ENCODE results near the gene CDK9.
"Not testable (repeated sequence)": the region's sequence is repeated elsewhere in the genome, so short reads cannot be mapped to it uniquely, and the experiment has no call there.

CDK9 gene

DNA sequence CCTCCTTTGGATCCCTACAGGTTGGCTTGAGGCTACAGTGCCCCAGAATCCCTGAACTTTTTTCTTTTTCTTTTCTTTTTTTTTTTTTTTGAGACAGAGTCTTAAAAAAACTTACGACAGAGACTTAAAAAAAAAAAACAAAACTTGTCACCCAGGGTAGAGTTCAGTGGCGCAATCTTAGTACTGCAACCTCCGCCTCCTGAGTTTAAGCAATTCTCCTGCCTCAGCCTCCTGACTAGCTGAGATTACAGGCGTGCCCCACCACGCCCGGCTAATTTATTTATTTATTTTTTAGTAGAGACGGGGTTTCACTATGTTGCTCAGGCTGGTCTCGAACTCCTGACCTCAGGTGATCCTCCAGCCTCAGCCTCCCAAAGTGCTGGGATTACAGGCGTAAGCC is 4.9 kb upstream of the CDK9 start:
- not testable (repeated sequence) for DNase-seq

DNA sequence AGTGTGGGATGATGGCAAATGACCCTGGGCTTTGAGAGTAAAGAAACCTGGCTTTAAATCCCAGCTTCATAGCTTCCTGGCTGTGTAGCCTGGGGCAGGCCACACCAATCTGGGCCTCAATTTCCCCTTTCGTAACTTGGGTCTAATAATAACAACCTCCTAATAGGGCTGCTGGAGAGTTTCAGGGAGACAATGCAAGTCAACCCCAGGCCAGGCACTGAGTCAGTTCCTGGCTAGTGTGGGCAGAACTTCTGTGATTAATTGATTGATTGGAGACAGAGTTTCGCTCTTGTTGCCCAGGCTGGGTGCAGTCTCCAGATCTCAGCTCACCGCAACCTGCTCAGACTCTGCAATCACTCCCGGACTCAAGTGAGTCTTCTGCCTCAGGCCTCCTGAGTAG is 4.0 kb upstream of the CDK9 start:
- DNase-seq: peak in 1 of 5 experiments; percentile 44

DNA sequence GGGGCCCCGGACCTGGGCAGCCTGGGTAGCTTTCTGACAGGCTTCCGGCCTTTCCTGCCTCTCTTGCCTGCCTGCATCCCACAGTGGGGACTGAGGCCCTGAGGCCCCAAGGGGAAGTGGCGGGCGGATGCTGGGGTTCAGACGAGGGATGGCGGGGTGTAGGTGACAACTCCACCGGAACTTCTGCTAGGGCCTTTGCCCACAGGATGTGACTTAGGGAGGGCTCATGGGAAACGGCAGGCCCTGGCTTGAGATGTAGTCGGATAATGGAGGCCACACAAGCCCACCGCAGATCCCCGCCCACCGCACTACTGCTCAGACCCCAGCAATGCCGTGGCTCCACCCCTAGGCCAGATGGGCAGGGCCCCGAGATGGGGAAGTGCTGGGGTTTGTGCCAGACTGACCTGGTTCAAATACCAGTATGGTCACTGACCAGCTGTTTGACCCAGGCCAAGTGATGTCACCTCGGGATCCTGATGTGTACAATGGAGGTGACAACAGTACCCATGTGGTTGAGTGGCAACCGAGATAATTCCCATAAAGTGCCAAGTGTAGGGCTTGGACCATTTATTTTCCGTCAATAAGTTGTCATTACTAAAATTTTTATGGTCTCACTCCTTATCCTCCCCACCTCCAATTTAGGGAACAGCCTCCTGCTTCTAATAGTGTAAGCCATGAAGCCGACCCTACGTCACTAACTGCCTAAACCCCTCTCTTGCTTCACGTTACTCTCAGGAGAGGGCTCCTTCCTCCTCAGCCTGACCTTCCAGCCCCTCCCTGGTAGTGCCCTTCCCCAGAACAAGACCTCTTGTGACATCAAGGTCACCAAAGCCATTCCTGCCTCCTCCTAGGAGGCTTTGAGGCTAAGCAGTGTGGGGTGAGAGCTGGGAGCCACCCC is 2.5 kb upstream of the CDK9 start:
- peak; percentile 42 to 95 (median 59) for DNase-seq

DNA sequence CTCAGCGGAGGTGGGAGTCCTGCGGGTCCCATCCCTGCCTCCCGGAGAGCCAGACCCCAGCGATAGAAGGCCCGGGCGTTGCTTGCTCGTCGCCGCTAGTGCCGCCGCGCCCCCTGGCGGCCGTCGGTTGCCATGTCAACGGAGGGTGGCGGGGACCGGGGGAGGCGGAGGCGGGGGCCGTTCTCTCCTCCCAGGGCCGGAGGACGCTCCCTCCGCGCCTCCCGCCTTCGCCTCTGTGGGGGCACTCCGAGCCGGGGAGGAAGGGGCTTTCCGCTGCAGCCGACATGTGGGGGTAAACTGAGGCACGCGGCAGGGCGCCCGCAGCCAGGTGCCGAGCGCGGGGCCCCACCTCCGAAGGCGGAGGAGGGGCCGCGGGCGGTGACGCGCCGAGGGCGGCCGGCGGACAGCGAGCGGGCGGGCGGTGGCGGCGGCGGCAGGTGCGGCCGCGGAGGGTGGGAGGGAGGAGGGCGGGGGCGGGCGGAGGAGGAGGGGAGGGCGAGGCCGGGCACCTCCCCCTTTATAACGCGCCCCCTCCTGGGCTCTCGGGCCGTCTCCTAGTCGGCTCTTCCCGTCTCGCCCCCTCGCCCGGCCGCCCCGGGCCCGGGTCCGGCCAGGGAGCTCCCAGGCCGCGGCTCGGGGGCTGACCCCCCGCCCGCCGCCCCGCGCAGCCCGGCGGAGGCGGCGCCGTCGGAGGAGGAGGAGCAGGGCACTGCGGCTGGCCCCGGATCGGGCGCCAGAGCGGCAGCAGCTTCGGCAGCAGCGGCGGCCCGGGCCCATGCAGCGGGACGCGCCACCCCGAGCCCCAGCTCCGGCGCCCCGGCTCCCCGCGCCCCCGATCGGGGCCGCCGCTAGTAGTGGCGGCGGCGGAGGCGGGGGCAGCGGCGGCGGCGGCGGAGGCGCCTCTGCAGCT is 556 bp upstream of the CDK9 start:
- peak; percentile 80 to 91 (median 86) for DNase-seq

DNA sequence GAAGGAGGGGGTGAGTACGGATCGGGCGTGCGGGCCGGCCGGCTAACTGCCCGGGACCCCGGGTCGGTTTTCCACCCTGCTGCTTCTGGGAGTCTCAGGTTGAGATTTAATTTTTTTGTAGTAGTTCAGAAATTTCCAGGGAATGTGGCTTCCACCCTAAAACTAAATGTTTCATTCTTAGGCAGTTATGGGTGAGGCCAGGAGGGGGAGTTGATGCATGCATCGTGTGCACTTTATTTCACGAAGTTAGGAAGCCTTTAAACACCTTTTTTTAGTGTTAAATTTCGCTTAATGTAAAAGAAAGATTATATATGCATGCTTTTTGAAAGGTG is 905 bp downstream of the CDK9 start:
- DNase-seq: peak in 1 of 5 experiments; percentile 38

DNA sequence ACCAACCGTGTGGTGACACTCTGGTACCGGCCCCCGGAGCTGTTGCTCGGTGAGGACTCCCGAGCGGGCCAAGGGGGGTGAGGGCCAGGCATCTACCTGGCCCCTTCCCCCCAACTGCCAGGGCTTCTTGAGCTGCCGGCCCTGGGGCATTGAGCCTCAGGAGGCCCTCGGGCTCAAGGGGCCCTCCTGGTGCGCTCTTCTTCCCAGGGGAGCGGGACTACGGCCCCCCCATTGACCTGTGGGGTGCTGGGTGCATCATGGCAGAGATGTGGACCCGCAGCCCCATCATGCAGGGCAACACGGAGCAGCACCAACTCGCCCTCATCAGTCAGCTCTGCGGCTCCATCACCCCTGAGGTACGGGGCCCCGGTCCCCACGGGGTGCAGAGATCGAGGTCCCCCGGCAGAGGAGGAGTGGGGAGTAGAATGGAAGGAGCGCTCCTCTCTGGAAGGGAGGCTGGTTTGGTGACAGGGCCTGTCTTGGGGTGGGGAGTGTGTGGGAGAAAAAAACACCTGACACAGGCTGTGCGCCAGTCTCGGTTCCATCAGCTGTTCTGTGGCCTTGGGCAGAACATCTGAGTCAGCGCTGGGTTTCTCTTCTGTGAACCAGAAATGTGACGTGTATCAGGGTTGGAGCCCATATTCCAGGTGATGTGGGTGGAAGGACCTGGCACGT is 2.6 kb downstream of the CDK9 start:
- DNase-seq: peak in 1 of 5 experiments; percentile 56

DNA sequence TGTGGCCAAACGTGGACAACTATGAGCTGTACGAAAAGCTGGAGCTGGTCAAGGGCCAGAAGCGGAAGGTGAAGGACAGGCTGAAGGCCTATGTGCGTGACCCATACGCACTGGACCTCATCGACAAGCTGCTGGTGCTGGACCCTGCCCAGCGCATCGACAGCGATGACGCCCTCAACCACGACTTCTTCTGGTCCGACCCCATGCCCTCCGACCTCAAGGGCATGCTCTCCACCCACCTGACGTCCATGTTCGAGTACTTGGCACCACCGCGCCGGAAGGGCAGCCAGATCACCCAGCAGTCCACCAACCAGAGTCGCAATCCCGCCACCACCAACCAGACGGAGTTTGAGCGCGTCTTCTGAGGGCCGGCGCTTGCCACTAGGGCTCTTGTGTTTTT is 3.3 kb downstream of the CDK9 start:
- DNase-seq: no peak

DNA sequence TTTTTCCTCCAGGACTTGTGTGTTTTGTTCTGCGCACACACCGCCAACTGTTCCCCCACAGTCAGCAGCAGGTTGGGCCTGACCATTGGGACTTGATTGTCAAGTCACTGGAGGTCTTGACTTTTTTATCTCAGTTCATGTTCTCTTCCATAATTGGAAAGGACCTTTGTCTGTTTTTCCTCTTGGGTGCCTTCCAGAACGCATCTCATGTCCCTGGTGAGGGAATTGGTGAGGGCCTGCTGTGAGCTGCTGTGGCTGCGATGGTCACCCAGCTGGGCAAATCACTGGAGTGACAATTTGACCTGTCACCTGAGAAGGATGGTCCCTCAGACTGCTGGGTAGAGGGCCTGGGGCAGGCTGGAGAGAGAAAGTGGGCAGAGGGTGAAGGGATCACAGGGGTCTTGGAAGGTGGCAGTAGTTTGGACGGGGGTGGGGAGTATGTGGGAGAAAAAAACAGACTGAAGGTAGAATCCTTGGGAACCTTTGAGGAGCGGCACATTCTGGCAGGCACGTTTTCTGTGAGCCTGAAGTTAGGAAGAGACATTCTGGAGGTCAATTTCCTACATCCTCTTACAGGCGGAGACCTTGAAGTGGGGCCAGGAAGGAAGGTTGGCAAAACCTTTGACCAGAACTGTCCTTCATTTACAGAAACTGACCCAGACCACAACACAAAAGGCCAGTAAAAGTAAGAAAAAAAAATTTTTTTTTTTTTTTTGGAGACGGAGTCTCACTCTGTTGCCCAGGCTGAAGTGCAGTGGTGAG is 4.4 kb downstream of the CDK9 start:
- no peak for DNase-seq

DNA sequence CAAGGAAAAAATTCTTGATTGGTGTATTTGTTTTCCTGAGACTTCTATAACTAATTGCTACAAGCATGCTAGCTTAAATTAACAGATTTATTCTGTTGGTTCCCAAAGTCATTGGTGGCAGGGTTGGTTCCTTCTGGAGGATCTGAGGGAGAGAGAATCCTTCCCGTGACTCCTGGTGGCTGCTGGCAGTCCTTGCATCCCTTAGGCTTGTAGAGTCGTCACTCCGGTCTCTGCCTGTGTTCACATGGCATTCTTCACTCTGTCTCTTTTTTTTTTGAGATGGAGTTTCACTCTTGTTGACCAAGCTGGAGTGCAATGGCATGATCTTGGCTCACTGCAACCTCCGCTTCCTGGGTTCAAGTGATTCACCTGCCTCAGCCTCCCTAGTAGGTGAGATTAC is 5.3 kb downstream of the CDK9 start:
- DNase-seq: no peak

DNA sequence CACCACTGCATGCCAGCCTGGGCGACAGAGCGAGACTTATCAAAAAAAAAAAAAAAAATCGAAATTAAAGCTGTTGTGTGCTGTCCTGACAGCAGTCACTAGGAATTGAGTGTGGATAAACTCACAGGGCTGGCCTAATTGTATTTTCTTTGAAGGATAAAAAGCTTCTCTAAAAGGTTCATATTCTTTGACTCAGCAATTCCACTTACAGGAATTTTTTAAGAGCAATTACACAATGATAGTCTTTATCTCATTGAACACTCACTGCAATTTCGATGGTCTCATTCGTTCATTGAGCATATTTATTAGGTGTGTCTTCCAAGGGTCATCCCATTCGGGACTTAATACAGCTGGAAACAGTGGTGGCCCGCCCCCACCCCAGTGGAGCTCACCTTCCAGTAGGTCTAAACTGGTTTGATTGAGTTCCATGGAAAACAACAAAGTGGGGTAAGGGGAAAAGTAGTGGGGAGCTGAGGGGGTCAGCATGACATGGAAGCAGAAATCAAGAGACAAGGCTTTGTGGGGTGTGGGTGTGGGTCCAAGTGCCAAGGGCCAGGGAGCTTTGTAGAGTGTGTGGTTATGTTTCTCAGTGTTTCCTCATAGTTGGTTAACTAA is 6.7 kb downstream of the CDK9 start:
- DNase-seq: no peak

DNA sequence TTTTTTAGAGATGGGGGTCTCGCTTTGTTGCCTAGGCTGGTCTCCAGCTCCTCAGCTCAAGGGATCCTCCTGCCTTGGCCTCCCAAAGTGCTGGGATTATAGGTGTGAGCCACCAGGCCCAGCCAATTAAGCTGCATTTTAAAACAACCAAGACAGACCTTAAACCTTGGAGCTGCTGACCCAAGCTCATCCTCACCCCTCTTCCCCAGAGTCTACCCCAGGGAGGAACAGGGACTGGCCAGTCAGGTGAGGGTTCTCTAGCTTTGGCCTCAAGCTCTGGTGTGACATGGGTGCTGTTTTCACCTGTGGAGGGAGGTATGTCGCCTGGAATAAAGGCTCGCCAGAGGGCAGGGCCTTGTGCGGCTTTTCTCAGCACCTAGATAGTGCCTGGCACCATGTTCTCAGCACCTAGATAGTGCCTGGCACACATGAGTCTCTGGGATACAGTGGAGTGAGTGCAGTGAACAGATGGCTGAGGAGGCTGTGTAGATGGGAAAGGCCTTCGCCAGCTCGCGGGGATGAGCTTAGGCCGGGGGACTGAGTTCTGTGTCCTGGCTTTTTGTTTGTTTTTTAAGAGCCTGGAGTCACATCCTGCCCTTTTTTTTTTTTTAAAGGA is 7.4 kb downstream of the CDK9 start:
- DNase-seq: no peak

DNA sequence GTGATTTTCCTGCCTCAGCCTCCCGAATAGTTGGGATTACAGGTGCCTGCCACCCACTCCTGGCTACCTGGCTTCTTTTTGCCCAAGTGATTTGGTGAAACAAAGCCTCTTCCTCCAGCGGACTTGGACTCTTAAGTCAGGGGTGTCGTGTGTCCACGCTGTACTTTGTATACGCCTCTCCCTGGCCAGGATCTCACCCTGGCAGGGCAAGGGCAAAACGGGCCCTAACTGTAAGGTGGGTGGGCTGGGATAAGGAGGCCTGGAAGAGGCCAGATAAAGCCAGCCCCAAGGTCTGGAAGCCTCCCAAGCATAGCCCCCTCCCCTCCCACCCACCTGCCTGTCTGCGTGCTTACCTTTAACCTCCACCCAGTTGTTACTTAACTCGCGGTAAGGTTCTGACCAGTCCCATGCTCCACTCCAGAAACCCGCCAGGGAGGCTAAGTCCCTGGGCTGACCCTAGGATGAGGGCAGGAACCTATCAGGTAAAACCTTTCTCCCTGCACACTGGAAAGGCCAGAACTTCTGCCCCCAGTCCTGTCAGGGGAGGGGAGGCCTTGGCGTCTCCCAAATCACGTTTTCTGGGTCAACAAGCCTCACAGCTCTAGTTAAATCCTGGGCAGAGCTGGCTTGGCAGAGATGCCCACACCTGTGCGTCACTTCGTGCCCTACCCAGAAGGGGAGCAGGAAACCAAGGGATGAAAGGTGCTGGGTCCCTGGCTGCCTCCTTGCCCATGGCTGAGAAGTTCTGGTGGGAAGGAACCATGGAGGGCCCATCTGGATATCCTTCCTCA is 8.4 kb downstream of the CDK9 start:
- DNase-seq: no peak

DNA sequence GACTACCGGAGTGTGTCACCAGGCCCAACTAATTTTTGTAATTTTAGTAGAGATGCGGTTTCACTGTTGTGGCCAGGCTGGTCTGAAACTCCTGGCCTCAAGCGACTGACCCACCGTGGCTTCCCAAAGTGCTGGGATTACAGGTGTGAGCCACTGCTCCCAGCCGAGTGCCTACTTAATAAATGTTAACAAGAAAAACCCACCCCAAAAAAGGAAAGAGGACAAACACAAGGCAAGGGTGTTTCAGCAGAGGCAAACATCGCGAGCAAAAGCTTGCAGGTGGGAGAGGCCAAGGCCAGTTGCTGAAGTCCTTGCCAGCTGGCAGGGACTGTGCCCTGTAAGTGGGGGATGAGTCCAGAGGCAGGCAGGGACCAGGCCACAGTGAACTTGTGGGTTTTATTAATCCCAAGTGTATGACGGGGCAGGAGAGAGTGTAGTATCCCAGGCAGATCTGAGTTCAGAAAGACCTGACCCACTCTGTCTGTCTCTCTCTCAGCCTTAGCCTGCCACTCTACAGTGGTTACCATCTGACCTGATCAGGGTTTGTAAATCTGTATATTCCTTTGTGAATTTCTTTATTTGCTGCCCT is 10.5 kb downstream of the CDK9 start:
- no peak for DNase-seq

DNA sequence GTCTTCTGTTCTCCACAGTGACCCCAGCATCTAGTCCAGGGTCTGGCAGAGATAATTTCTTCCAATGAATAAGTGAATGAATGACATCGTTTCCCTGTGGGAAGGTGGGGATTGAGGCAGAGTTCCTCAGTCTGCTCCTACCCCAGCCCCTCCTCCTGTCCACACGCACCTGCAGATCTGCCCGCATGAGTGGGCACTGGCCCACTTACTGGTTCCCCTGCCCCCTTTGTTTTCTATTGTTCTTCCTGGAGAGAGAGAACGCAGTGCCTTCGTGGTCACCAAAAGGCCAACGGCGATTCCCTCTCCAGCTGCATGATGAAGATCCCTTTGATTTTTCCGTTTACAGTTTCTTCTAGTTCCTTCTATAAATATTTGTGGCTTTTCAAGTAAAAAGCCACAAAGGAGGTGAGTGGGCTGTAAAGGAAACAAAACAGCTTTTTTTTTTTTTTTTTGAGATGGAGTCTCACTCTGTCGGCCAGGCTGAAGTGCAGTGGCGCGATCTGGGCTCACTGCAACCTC is 11.1 kb downstream of the CDK9 start:
- peak in 1 of 5 experiments; percentile 44 for DNase-seq

DNA sequence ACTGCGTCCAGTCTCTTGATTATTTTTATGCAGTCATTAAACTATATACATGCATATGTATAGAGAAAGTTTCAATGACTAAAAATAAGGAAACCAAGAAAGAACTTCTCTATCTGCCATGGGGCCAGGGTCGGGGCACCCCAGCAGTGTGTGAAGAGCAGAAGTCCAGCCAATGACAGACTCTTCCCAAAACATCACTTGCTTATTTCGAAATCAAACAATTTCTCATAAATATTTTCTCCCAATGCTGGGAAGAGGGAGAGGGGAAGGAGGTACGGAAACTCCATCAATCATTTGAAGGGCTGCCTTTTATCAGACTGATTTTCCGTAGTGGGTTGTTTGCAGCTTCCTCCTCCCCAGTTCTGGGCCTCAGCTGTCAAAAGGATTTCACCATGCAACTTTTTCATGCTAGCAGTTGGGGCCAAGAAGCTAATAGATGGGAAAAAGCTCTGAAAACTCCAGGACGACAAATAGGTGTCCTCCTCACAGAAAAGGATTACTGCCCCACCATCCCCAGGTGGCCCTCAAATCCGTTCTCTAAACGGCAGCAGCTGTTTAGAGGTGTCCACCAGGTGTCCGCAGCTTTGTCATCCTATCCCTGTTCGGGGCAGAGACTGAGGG is 16.2 kb downstream of the CDK9 start:
- DNase-seq: no peak

DNA sequence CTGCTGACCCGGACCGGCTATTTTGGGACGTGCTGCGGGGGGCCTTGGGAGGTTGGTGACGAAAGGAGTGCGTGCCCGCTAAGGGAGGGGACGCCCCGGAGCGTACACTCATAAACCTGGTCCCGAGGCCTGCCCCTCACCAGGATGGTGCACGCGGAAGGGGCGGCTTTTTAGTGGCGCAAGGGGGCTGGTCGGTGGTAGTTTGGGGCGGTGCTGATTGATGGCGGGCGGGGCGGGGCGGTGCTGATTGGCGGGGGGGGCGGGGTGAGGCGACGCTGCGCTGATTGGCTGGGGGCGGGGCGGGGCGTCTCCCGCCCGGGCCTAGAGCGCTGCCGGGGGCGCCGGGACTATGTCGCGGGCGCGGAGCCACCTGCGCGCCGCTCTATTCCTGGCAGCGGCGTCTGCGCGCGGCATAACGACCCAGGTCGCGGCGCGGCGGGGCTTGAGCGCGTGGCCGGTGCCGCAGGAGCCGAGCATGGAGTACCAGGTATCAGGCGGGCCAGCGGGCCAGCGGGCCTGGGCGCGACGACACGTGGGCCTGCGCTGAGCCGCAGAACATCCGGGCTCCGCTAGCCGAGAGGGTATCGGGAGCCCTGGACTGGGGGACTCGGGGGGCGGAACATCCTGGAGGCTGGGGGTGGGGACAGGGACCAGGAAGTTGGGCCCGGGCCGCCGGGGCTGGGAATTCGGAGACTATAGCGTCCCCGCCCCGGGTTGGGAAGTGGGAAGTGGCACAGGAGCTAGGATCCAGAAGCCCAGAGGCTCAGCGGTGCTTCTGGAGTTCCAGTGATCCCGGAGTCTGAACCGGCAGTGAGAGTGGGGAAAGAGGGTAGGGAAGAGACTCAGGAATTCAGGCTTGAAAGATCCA is 17.0 kb downstream of the CDK9 start, which contains the start of gene FPGS:
Gene FPGS (plus strand): TSS at position 307 of the 868 bp plus-strand sequence. CDS start 43 bp downstream, at position 350.
- peak; percentile 67 to 91 (median 79) for DNase-seq

DNA sequence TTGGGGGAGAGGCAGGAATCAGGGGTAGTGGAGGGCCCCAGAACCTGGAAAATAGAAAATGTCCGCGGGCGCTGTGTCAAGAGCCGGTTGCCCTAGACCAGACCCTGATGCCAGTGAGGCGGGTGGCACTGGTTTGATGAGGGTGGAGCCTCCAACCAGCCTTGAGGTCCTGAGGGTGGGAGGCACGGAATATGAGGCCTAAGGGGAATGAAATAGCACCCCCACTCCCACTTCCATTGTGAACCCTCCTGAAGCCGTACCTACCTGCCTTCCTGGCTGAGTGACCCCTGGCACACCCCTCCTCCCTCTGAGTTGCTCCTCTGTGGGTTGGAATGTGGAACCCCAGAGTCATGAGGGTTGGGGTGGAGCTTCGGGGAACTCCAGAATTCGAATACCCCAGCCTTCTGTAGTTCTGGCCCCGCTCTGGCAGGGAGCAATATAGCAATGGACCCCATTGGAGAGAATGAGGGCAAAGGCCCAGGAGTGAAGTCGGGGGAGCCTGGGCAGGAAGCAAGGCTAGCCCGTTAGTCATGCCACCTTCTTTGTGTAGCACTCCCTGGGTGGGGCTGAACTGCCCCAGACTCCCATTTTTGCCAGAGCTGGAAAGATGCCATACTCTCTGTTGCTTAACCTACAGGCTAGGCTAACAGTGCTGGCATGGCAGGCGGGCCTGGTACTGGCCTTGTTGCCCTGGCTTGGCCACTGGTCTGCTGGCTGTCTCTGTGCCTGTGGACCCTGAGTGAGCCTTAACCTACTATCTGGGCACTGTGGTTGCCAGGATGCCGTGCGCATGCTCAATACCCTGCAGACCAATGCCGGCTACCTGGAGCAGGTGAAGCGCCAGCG is 17.9 kb downstream of the CDK9 start:
- DNase-seq: peak in 2 of 5 experiments; percentile 13 to 58
